ENCODE data around the gene CUL2. TPM values are rescaled to one million over a fixed set of nuclear protein-coding genes. Genes with fewer than 3 reads are reported as not detected.

Gene CUL2
- total and polyA plus RNA-seq, 2 donors (not counting 1 experiment from before 2014, with no cell fraction given) = 7.3 to 36.9 TPM

DNA sequence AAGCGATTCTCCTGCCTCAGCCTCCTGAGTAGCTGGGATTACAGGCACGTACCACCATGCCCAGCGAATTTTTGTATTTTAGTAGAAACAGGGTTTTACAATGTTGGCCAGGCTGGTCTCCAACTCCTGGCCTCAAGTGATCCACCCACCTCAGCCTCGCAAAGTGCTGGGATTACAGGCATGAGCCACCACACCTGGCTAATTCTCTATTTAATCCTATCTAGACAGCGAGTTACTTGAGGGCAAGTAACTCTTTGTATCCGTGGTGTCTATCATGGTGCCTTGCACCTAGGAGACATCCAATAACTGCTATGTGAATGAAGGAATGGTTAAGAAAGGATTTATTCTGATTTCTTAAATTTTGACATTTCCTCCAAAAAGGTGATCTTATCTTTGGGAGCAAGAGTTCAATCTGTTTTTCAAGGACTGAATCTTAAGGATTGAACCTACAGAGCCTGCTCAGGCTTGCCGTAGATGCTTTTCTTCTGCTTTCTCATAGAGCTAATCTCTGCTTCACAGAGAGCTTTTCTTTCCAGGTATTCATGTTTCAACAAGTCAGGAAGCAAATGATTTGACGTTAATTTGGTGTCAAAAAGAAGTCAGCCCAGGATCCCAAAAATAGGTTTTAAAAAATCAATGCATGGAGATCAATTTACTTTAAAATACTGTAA lies 101.6 kb downstream of the CUL2 start:
- H3K36me3 ChIP-seq (replicated peaks in 1 of 2; ENCODE audit: control extremely low read depth in 1 of 2, control insufficient read depth in 1 of 2, extremely low read depth in 1 of 2, insufficient read depth in 2 of 2, low read length in 1 of 2) = no peaks in the 10 kb centered on the region
- DNase-seq (no peak), ATAC-seq (ENCODE audit: low read depth) (no peak)
- CTCF ChIA-PET = interaction anchor here (0.6 kb wide), 1 partner anchor 133 kb away, joined by 5 read pairs; no protein-coding TSS in a partner anchor
- no peak overlapping the region for H3K4me3 Mint-ChIP-seq
- no peaks in the 10 kb centered on the region for H3K79me2 ChIP-seq (ENCODE audit: control insufficient read depth, insufficient read depth, low read length)
- H3K27me3 Mint-ChIP-seq = no peaks in the 10 kb centered on the region
- WGBS (ENCODE audit: insufficient coverage) = 88% methylated on average over 2 of the region's 8 CpGs
- POLR2A ChIA-PET = no interaction called here
- H3K4me1 ChIP-seq (ENCODE audit: control insufficient read depth in 2 of 2, insufficient read depth in 2 of 2, low read length in 2 of 2) = no peaks in the 10 kb centered on the region
- no peak overlapping the region for H3K27ac ChIP-seq (ENCODE audit: low read length in 2 of 2)
- H3K27me3 ChIP-seq (replicated peaks in 1 of 4; ENCODE audit: control extremely low read depth in 1 of 4, control insufficient read depth in 3 of 4, insufficient read depth in 4 of 4, low read length in 3 of 4) = no peaks in the 10 kb centered on the region
- no peak overlapping the region for H3K9ac ChIP-seq (ENCODE audit: low read length)
- H3K9me3 ChIP-seq (ENCODE audit: control extremely low read depth in 1 of 3, control insufficient read depth in 2 of 3, insufficient read depth in 1 of 3, low read length in 2 of 3) = peaks cover 0 to 17% (median 10%) of the 10 kb centered on the region in 3 donors
- TF ChIP-seq, protein P1, sequence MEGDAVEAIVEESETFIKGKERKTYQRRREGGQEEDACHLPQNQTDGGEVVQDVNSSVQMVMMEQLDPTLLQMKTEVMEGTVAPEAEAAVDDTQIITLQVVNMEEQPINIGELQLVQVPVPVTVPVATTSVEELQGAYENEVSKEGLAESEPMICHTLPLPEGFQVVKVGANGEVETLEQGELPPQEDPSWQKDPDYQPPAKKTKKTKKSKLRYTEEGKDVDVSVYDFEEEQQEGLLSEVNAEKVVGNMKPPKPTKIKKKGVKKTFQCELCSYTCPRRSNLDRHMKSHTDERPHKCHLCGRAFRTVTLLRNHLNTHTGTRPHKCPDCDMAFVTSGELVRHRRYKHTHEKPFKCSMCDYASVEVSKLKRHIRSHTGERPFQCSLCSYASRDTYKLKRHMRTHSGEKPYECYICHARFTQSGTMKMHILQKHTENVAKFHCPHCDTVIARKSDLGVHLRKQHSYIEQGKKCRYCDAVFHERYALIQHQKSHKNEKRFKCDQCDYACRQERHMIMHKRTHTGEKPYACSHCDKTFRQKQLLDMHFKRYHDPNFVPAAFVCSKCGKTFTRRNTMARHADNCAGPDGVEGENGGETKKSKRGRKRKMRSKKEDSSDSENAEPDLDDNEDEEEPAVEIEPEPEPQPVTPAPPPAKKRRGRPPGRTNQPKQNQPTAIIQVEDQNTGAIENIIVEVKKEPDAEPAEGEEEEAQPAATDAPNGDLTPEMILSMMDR (IDR thresholded peaks at IDR 0.05) = no peak
- no peak for TF ChIP-seq EZH2 (IDR thresholded peaks at IDR 0.05; ENCODE audit: borderline replicate concordance, insufficient read depth, low read depth, low read length, poor library complexity, severe bottlenecking)
- intact Hi-C loops (cut with micrococcal nuclease) = no loop called here
- no peaks in the 10 kb centered on the region for H4K20me1 ChIP-seq (ENCODE audit: control insufficient read depth, insufficient read depth, low read length, poor library complexity, severe bottlenecking)
- H3K27ac Mint-ChIP-seq = no peak overlapping the region
- no peak overlapping the region for H2AFZ ChIP-seq (ENCODE audit: insufficient read depth, low read depth, low read length, poor library complexity, severe bottlenecking)
- no peak overlapping the region for H3K4me2 ChIP-seq (replicated peaks; ENCODE audit: low read depth, low read length, poor library complexity, severe bottlenecking)
- no peak overlapping the region for H3K4me3 ChIP-seq (ENCODE audit: control extremely low read depth in 1 of 5, extremely low read depth in 1 of 5, insufficient read depth in 1 of 5, low read depth in 2 of 5, low read length in 4 of 5)
- H3K9me3 Mint-ChIP-seq (ENCODE audit: insufficient read depth) = peaks cover 2% of the 10 kb centered on the region
- H3K4me1 Mint-ChIP-seq = no peaks in the 10 kb centered on the region

GRCh38 chr10:34985823-34986222 lies 104.3 kb downstream of the CUL2 start:
- H3K9me3 ChIP-seq (ENCODE audit: control extremely low read depth in 1 of 3, control insufficient read depth in 2 of 3, insufficient read depth in 1 of 3, low read length in 2 of 3) = peaks cover 0 to 23% (median 10%) of the 10 kb centered on the region in 3 donors
- Mint-ChIP-seq H3K4me3 (no peak overlapping the region), H3K4me1 (no peaks in the 10 kb centered on the region), H3K27ac (no peak overlapping the region), H3K9me3 (ENCODE audit: insufficient read depth) (peaks cover 2% of the 10 kb centered on the region), H3K27me3 (no peaks in the 10 kb centered on the region)
- H3K27me3 ChIP-seq (replicated peaks in 1 of 4; ENCODE audit: control extremely low read depth in 1 of 4, control insufficient read depth in 3 of 4, insufficient read depth in 4 of 4, low read length in 3 of 4) = no peaks in the 10 kb centered on the region
- DNase-seq = no peak
- H3K4me2 ChIP-seq (replicated peaks; ENCODE audit: low read depth, low read length, poor library complexity, severe bottlenecking) = no peak overlapping the region
- WGBS (ENCODE audit: insufficient coverage) = 82% methylated on average over 2 of the region's 2 CpGs
- no peak overlapping the region for H3K4me3 ChIP-seq (ENCODE audit: control extremely low read depth in 1 of 5, extremely low read depth in 1 of 5, insufficient read depth in 1 of 5, low read depth in 2 of 5, low read length in 4 of 5)
- CTCF ChIA-PET = interaction anchor here (2.6 kb wide), 1 partner anchor 8 kb away, joined by 6 read pairs; no protein-coding TSS in a partner anchor
- TF ChIP-seq, protein P1 (IDR thresholded peaks at IDR 0.05) = no peak
- no peak for TF ChIP-seq EZH2 (IDR thresholded peaks at IDR 0.05; ENCODE audit: borderline replicate concordance, insufficient read depth, low read depth, low read length, poor library complexity, severe bottlenecking)
- no peaks in the 10 kb centered on the region for H3K36me3 ChIP-seq (replicated peaks in 1 of 2; ENCODE audit: control extremely low read depth in 1 of 2, control insufficient read depth in 1 of 2, extremely low read depth in 1 of 2, insufficient read depth in 2 of 2, low read length in 1 of 2)
- H3K9ac ChIP-seq (ENCODE audit: low read length) = no peak overlapping the region
- POLR2A ChIA-PET = no interaction called here
- H4K20me1 ChIP-seq (ENCODE audit: control insufficient read depth, insufficient read depth, low read length, poor library complexity, severe bottlenecking) = no peaks in the 10 kb centered on the region
- no peak overlapping the region for H2AFZ ChIP-seq (ENCODE audit: insufficient read depth, low read depth, low read length, poor library complexity, severe bottlenecking)
- no peak for ATAC-seq (ENCODE audit: low read depth)
- H3K4me1 ChIP-seq (ENCODE audit: control insufficient read depth in 2 of 2, insufficient read depth in 2 of 2, low read length in 2 of 2) = no peaks in the 10 kb centered on the region
- no peak overlapping the region for H3K27ac ChIP-seq (ENCODE audit: low read length in 2 of 2)
- H3K79me2 ChIP-seq (ENCODE audit: control insufficient read depth, insufficient read depth, low read length) = no peaks in the 10 kb centered on the region
- intact Hi-C loops (cut with micrococcal nuclease) = no loop called here

Data from B cell (primary cell).